HL-60 (cell line): ENCODE results near the gene PROZ.

ENCODE experiments used
- CTCF ChIP-seq: IDR thresholded peaks from one replicate; pipeline ENCODE4 v1.5.1; 2011; ENCODE audit warnings: low read length, control low read depth, inconsistent platforms; ENCODE audit not compliant: insufficient read depth
- POLR2AphosphoS5 ChIP-seq: IDR thresholded peaks from 2 replicates; pipeline ENCODE4 v1.6.1; 2012; ENCODE audit warnings: low read depth
- REST ChIP-seq: IDR thresholded peaks from 2 replicates; pipeline ENCODE4 v1.6.1; 2012; ENCODE audit warnings: low read depth; ENCODE audit not compliant: insufficient replicate concordance

GRCh38 chr13:113109151-113110047 lies 49.0 kb upstream of the PROZ start:
- TF ChIP-seq CTCF (no peak), POLR2AphosphoS5 (no peak), REST (no peak)
